AG10803 (cell line): ENCODE measurements around the gene FOXE1.

Experiments
- DNase-seq: peaks from one replicate; pipeline ENCODE4 v3.0.0; 2010; ENCODE audit warnings: low read depth
- H3K4me3 ChIP-seq: 2 replicates; pipeline ENCODE4 v1.5.1; 2011; ENCODE audit warnings: mild to moderate bottlenecking, low read length, control low read depth
- TF ChIP-seq, protein P1 (sequence below): conservative IDR thresholded peaks from 2 replicates; pipeline ENCODE4 v1.5.1; 2011; ENCODE audit warnings: mild to moderate bottlenecking, low read length, control low read depth, inconsistent platforms

The FOXE1 gene

DNA sequence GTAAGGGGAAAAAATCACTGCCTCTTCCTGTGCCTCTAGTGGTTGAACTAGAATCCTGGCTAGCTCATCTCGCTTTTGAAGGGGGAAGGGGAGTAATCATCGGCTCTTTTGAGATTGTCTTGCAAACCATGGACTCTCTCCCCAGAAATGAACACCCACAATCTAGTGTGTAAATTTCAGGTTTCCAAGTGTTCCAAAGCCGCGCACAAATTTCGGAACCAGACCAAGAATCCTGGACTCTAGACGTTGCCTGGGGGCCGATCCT lies 4.9 kb upstream of the FOXE1 start:
- H3K4me3 ChIP-seq: no peak overlapping the region
- no peak for DNase-seq
- TF ChIP-seq, protein P1, sequence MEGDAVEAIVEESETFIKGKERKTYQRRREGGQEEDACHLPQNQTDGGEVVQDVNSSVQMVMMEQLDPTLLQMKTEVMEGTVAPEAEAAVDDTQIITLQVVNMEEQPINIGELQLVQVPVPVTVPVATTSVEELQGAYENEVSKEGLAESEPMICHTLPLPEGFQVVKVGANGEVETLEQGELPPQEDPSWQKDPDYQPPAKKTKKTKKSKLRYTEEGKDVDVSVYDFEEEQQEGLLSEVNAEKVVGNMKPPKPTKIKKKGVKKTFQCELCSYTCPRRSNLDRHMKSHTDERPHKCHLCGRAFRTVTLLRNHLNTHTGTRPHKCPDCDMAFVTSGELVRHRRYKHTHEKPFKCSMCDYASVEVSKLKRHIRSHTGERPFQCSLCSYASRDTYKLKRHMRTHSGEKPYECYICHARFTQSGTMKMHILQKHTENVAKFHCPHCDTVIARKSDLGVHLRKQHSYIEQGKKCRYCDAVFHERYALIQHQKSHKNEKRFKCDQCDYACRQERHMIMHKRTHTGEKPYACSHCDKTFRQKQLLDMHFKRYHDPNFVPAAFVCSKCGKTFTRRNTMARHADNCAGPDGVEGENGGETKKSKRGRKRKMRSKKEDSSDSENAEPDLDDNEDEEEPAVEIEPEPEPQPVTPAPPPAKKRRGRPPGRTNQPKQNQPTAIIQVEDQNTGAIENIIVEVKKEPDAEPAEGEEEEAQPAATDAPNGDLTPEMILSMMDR: peak; percentile 22; the same call in 1 of the 2 replicates

DNA sequence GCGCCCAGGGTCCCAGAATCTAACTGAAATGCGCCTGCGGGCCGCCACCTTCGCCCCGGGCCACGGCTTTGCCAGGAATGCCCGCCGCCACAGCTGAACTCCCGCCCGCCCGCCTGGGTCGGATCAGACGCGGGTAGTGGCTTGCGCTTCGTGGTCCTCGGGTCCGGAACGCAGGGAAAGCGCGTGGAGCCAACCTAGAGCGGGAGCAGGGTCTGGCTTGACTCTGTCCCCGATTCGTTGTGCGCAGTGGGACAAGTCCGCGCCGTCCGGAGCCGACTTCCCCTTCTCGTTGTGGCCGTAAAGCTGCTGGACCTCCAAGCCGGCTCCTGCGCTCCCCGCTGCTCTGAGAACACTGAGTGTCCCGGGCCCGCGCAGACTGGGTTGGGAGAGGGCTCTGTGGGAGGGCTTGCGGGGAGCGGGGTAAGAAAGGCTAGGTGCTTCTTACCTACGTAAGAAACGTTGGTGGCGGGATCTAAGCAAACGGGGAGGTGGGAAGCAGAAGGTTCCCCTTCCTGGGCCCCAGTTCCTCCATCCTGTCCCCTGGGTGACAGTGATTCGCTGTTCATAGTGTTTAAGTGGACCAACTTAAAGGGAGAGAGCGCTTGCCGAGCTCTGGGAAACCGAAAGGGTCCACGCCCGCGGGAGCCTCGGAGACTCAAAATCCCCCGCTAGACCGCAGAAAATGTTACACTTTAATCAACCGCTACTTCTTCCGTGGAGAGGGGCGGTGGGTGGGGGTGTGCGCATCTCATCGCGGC lies 4.4 kb upstream of the FOXE1 start:
- TF ChIP-seq, protein P1: no peak
- no peak for DNase-seq
- H3K4me3 ChIP-seq: peak overlapping the region; percentile 16

DNA sequence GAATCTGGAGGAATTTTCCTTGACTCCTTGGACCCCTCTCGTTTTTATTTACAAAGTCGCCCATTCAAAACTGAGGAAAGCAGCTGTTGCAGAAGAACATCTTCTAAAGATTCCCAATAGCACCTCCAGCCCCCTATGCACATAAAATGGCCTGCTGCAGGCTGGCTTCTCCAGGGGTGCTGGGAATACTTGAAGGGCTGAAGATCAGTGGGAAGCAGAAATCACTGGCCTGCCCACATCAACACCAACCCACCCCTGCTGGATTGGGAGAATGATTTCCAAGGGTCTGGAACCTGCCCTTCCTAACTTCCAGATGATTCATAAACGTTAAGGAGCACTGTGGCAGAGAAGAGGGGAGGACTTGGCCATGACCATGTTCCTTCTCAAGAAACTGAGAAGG lies 3.0 kb upstream of the FOXE1 start:
- TF ChIP-seq, protein P1: no peak
- H3K4me3 ChIP-seq: no peak overlapping the region
- no peak for DNase-seq

DNA sequence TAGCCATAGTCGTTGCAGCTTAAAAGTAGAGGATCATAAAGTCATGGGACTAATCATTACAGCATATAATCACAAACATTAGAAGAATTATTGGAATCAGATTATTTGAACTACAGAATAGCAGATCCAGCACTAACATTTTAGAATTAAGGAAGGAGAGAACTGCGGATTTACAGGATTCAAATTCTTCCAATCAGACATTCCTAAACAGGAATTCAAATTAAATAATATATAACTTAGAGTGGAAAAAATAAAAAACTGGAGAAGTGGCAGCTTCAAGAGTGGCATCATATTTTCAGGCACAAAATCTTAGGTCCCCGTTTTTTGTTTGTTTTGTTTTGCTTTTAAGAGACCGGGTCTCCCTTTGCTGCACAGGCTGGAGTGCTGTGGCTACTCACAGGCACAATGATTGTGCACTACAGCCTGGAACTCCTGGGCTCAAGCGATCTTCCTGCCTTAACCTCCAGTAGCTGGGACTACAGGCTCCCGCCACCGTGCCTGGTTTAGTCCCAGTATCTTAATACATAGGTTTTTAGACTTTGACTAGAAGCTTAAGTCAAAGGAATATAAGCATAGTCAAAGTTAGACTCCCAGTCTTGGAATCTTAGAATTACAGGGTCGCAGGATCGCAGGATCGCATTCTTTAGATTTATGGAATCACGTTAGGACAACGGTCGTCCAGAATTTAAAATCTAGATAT lies 2.1 kb upstream of the FOXE1 start:
- TF ChIP-seq, protein P1: no peak
- DNase-seq: no peak
- H3K4me3 ChIP-seq: no peak overlapping the region

DNA sequence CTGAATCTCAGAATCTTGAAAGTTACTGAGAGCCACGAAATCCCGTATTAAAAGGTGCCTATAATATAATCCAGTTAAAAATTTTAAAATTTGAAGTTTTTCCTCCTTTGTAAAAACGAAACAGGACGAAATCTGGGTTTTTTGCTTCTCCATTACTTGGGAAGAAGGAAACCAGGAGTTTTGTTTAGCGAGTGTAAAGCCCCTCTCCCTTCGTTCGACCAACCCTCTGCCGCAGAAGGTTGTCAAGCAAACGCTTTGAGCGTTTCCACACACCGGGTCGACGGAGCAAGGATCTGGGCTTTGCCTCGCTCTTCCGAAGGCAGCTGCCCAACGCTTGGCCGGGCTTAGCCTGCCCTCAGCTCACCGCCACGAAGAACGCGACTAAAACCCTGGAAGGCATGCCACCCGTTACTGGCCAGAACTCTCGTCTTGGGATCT lies 1.6 kb upstream of the FOXE1 start:
- no peak overlapping the region for H3K4me3 ChIP-seq

DNA sequence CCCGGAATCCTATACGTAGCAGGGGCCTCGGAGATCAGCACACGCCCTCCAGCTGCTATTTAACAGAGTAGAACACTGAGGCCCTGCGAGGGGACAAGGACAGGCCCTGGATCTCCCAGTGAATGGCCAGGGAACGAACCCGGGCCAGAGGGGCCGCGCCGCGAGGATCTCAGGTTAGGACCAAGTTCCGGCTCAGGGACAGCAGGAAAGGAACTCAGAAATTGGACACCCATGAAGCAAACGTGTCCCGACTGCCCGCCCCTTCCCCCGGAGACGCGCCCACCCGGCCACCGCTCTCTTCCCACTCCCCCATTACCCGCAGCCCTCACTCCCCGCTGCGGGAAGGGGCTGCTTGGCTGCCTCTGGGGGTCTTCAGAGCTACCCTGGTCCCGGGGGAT lies 1.0 kb upstream of the FOXE1 start:
- TF ChIP-seq, protein P1: no peak
- no peak for DNase-seq
- H3K4me3 ChIP-seq: no peak overlapping the region

More for the DNA sequence above, 1.6 kb upstream of the FOXE1 start:
- TF ChIP-seq, protein P1: no peak
- no peak for DNase-seq

DNA sequence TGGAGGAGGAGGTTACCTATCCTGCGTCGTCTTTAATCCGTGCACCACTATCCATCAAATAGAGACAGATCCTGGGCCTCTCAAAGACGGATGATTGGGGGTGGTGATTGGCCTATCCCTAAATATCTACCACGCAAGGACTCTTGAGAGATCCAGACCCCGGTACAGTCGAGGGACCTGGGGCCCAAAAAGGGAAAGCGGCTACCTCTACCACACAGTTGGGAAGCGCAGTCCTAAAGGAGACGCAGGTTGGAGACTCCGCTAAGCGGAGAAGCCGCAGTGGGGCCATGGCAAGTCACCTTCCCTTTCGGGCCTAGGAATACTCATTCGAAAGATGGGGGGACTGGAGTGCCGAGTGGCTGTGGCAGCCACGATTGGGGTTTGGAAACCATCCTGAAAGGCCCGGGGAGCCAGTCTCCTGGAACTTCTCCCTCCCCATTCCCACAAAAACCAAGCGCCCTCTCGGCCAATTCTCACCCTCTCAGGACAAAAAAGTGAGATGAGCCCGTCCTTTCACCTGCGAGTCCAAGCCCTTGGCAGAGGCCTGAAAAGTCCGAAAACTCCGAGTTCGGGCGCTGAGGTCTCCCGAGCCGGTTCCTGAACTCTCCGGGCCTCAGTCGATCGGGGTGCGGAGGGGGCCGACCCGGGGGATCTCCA lies 499 bp upstream of the FOXE1 start:
- TF ChIP-seq, protein P1: no peak
- no peak for DNase-seq
- H3K4me3 ChIP-seq: no peak overlapping the region
